ENCODE data around the gene CSF3. TPM values are rescaled to one million over a fixed set of nuclear protein-coding genes. Genes with fewer than 3 reads are reported as not detected.

CSF3 gene
- total RNA-seq, 2 experiments from 2014 or later: not detected

GRCh38 chr17:40014375-40014980 lies 762 bp upstream of the CSF3 start:
- Mint-ChIP-seq H3K4me1 (peaks cover 12% of the 10 kb centered on the region), H3K27ac (no peak overlapping the region), H3K9me3 (no peaks in the 10 kb centered on the region), H3K27me3 (peaks cover 6% of the 10 kb centered on the region), H3K36me3 (no peaks in the 10 kb centered on the region), H3K4me3 (no peak overlapping the region)
- no peak for DNase-seq

DNA sequence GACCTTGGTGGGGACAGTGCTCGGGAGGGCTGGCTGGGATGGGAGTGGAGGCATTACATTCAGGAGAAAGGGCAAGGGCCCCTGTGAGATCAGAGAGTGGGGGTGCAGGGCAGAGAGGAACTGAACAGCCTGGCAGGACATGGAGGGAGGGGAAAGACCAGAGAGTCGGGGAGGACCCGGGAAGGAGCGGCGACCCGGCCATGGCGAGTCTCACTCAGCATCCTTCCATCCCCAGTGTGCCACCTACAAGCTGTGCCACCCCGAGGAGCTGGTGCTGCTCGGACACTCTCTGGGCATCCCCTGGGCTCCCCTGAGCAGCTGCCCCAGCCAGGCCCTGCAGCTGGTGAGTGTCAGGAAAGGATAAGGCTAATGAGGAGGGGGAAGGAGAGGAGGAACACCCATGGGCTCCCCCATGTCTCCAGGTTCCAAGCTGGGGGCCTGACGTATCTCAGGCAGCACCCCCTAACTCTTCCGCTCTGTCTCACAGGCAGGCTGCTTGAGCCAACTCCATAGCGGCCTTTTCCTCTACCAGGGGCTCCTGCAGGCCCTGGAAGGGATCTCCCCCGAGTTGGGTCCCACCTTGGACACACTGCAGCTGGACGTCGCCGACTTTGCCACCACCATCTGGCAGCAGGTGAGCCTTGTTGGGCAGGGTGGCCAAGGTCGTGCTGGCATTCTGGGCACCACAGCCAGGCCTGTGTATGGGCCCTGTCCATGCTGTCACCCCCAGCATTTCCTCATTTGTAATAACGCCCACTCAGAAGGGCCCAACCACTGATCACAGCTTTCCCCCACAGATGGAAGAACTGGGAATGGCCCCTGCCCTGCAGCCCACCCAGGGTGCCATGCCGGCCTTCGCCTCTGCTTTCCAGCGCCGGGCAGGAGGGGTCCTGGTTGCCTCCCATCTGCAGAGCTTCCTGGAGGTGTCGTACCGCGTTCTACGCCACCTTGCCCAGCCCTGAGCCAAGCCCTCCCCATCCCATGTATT lies 1.1 kb downstream of the CSF3 start:
- no peaks in the 10 kb centered on the region for H3K9me3 Mint-ChIP-seq
- no peak for DNase-seq
- no peak overlapping the region for H3K4me3 Mint-ChIP-seq
- H3K4me1 Mint-ChIP-seq: peaks cover 7% of the 10 kb centered on the region
- H3K27ac Mint-ChIP-seq: no peak overlapping the region
- H3K27me3 Mint-ChIP-seq: peaks cover 6% of the 10 kb centered on the region
- H3K36me3 Mint-ChIP-seq: peaks cover 5% of the 10 kb centered on the region

GRCh38 chr17:40017422-40018080 lies 2.3 kb downstream of the CSF3 start:
- no peak overlapping the region for H3K4me3 Mint-ChIP-seq
- no peak for DNase-seq
- H3K9me3 Mint-ChIP-seq: no peaks in the 10 kb centered on the region
- no peak overlapping the region for H3K27ac Mint-ChIP-seq
- peaks cover 4% of the 10 kb centered on the region for H3K4me1 Mint-ChIP-seq
- H3K36me3 Mint-ChIP-seq: peaks cover 10% of the 10 kb centered on the region
- H3K27me3 Mint-ChIP-seq: peaks cover 3% of the 10 kb centered on the region

DNA sequence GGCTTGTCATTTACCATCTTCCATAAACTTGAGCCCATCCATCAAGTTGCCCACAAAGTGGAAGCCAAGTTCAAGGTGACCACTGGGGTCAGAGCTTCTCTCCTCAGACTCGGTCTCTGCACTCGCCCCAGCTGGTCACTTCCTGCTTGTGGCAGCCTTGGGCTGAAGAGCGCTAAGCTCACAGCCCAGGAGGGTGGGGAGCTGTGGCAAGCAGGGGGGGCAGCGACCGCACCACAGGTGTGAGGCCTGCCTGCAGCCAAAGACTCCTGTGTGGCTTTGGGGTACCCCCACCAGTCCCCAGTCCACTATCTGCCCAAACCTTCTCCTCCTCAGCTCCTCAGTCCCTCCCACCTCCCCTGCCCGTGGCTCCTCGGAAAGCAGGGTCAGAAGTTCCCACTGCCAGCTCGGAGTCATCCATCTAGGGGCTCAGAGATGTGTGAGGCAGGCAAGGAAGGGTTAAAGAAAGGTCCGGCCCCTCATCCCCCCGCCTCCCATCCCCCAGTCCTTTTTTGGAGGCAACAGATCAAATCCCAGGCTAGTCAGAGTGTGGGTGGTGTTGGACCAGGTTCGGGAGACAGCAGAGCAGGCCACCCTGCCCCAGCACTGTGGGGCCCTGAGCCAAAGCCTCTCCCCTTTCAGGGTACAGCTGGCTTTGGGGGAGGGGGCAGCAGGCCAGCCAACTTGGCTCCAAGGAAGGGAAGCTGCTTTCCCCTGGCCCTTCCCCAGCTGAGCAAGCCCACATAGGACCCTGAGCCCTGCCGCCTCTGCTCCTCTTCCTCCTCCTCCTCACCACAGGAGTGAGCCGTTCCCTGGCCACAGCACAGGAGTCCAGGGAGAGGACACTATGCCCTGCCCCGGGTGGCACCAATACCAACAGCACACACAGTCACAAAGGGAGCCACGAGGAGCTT lies 3.2 kb downstream of the CSF3 start:
- H3K9me3 Mint-ChIP-seq: no peaks in the 10 kb centered on the region
- peaks cover 10% of the 10 kb centered on the region for H3K36me3 Mint-ChIP-seq
- H3K27ac Mint-ChIP-seq: no peak overlapping the region
- H3K4me1 Mint-ChIP-seq: peaks cover 4% of the 10 kb centered on the region
- no peak for DNase-seq
- no peak overlapping the region for H3K4me3 Mint-ChIP-seq
- H3K27me3 Mint-ChIP-seq: no peaks in the 10 kb centered on the region

DNA sequence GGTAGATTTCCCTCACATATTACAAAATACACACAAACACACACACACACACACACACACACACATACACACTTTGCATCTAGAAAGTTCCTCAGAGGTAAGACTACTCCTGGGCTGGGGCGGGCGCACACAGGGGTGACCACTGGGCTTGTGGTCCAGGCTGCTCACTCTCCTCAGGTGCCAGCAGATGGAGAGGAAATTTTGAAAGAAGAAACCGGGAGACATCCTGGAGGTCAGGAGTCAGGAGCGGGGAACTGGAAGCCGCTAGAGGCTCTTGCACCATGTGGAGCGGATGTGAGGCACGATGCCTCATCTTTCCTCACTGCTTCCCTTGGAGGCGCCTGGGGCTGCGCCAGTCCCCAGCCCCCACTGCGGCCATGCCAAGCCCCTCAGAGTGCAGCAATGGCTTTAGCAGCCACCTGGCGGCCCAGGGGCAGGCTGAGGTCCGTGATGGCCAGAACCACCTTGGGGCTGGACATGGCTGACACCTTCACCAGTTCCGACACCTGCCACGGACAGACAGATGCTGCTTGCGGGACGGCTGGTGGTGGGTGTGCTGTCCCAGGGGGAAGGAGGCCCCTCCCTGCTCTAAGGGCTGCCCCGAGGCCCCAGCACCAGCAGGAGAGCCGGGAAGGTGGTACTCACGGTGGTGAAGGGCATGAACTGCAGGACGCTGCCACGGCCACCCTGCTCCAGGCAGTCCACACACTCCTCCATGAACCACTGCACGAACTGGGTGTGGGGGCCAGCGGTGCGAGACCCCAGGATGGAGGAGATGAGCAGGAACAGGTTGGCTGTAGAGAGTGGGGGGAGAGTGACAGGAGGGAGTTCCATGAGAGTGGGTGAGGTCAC lies 4.1 kb downstream of the CSF3 start:
- H3K9me3 Mint-ChIP-seq: no peaks in the 10 kb centered on the region
- no peak overlapping the region for H3K27ac Mint-ChIP-seq
- peaks cover 10% of the 10 kb centered on the region for H3K36me3 Mint-ChIP-seq
- H3K4me3 Mint-ChIP-seq: no peak overlapping the region
- no peaks in the 10 kb centered on the region for H3K27me3 Mint-ChIP-seq
- no peak for DNase-seq
- no peaks in the 10 kb centered on the region for H3K4me1 Mint-ChIP-seq

DNA sequence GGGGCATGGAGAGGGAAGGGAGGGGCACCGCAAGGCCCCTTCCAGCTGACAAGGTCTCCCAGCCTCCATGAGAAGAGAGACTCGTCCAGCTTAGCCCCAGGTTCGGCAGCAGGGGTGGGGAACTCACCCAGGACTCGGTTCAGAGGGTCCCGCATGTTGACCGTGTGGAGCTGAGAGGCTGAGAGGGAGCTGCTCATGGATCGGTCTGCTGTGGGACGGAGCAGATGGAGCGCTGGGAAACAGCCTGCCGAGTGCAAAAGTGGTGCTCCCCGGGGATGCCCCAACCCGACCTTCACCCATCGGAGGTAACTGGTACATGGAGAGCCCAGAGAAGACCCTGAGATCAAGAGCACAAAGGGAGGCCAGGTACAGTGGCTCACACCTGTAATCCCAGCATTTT lies 4.9 kb downstream of the CSF3 start:
- H3K27ac Mint-ChIP-seq: no peak overlapping the region
- DNase-seq: no peak

DNA sequence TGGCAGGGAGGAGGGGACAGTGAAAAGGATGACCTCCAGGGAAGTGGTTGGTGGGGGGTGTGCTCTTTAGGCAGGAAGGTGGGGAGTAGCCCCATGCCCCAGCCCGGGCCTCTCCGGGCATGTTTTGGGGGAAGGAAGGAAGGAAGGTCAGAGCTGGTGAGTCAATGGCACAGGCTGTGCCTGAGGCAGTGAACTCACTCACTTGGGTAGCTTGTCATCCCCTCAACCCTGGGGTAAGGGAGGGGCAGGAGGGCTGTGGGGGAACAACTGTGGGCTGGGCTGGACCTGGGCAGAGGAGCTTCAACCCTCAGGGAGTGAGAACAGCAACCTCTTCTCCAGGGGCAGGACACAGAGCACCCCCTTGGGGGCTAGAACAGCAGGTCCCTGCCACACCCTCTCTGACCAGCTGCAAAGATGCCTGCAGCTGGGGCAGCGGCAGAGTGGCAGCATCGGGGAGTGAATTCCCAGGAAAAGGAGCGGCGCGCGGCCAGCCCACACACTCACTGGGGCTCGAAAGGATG lies 6.3 kb downstream of the CSF3 start:
- no peaks in the 10 kb centered on the region for H3K9me3 Mint-ChIP-seq
- no peak for DNase-seq
- H3K4me3 Mint-ChIP-seq: no peak overlapping the region
- H3K4me1 Mint-ChIP-seq: peaks cover 9% of the 10 kb centered on the region
- H3K36me3 Mint-ChIP-seq: peaks cover 23% of the 10 kb centered on the region
- no peaks in the 10 kb centered on the region for H3K27me3 Mint-ChIP-seq
- H3K27ac Mint-ChIP-seq: no peak overlapping the region

More for the DNA sequence above, 4.9 kb downstream of the CSF3 start:
- no peaks in the 10 kb centered on the region for H3K9me3 Mint-ChIP-seq
- H3K27me3 Mint-ChIP-seq: no peaks in the 10 kb centered on the region
- peaks cover 12% of the 10 kb centered on the region for H3K36me3 Mint-ChIP-seq
- no peaks in the 10 kb centered on the region for H3K4me1 Mint-ChIP-seq
- H3K4me3 Mint-ChIP-seq: no peak overlapping the region

DNA sequence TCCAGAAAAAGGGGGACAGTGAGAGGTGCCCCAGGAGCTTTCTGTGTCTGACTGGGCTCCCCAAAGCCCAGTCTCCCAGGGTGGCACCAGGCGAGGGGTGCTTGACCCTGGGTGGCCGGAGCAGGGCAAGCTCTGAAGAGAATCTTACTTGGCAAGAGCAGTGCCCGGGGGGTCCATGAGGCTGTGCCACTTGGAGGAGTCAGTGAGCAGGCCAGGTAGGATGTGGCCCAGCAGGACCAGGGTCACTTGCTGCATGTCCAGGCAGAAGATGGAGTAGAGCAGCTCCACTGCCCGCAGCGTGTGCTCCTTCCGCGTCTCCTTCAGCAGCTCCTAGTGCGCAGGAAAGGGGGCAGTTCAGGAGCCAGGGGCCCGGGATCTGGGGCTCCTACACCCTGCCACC lies 7.3 kb downstream of the CSF3 start:
- Mint-ChIP-seq H3K27ac (no peak overlapping the region), H3K36me3 (peaks cover 27% of the 10 kb centered on the region), H3K4me3 (no peak overlapping the region), H3K27me3 (no peaks in the 10 kb centered on the region), H3K4me1 (peaks cover 15% of the 10 kb centered on the region), H3K9me3 (no peaks in the 10 kb centered on the region)
- DNase-seq: no peak

DNA sequence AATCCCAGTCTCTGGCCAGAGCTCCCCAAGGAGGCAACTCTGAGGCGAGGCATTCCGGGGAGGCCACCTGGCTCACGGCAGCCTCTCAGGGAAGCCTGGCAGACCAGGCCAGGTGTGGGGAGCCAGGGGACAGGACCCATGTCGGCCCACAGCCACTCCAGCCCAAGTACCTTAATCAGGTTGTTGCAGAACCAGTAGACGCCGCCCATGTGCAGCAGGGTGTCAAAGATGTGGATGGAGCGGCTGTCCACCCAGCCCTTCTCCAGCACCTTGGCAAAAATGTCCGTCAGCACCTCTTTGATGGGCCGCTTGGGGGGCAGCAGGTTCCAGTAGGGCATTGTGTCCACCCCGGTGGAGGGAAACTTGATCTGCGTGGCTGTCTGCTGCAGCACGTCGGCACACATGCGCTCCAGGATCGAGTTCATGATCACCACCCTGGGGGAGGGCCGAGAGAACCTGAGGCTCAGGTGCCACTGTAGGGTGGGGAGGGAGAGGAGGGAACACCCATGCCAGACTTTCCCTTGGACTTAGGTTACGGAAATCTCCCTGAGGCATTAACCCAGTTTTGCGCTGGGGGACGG lies 7.8 kb downstream of the CSF3 start:
- no peak overlapping the region for H3K27ac Mint-ChIP-seq

GRCh38 chr17:40023590-40024292 lies 8.5 kb downstream of the CSF3 start:
- Mint-ChIP-seq H3K27me3 (no peaks in the 10 kb centered on the region), H3K9me3 (no peaks in the 10 kb centered on the region), H3K4me3 (no peak overlapping the region), H3K27ac (no peak overlapping the region), H3K36me3 (peaks cover 30% of the 10 kb centered on the region), H3K4me1 (peaks cover 15% of the 10 kb centered on the region)
- DNase-seq: no peak

More for the DNA sequence above, 7.8 kb downstream of the CSF3 start:
- Mint-ChIP-seq H3K27me3 (no peaks in the 10 kb centered on the region), H3K4me1 (peaks cover 15% of the 10 kb centered on the region), H3K36me3 (peaks cover 27% of the 10 kb centered on the region), H3K9me3 (no peaks in the 10 kb centered on the region), H3K4me3 (no peak overlapping the region)
- no peak for DNase-seq

GRCh38 chr17:40024901-40025300 lies 9.7 kb downstream of the CSF3 start:
- peaks cover 37% of the 10 kb centered on the region for H3K36me3 Mint-ChIP-seq
- no peaks in the 10 kb centered on the region for H3K27me3 Mint-ChIP-seq
- H3K4me1 Mint-ChIP-seq: peaks cover 15% of the 10 kb centered on the region
- no peaks in the 10 kb centered on the region for H3K9me3 Mint-ChIP-seq
- H3K27ac Mint-ChIP-seq: no peak overlapping the region
- DNase-seq: no peak
- no peak overlapping the region for H3K4me3 Mint-ChIP-seq

GRCh38 chr17:40025559-40025958 lies 10.3 kb downstream of the CSF3 start:
- Mint-ChIP-seq H3K36me3 (peaks cover 33% of the 10 kb centered on the region), H3K4me3 (no peak overlapping the region), H3K4me1 (peaks cover 15% of the 10 kb centered on the region), H3K9me3 (no peaks in the 10 kb centered on the region), H3K27me3 (no peaks in the 10 kb centered on the region), H3K27ac (no peak overlapping the region)
- no peak for DNase-seq
